C1 segment of cervical spinal cord (tissue), 14 donors: ENCODE results near the gene PACSIN3.
"Not testable (repeated sequence)": the region's sequence is repeated elsewhere in the genome, so short reads cannot be mapped to it uniquely, and the experiment has no call there.

Source experiments
- DNase-seq, 14 donors: peaks; one replicate each; lab custom pipeline; 2025; lab: John Stamatoyannopoulos, UW

Gene PACSIN3

DNA sequence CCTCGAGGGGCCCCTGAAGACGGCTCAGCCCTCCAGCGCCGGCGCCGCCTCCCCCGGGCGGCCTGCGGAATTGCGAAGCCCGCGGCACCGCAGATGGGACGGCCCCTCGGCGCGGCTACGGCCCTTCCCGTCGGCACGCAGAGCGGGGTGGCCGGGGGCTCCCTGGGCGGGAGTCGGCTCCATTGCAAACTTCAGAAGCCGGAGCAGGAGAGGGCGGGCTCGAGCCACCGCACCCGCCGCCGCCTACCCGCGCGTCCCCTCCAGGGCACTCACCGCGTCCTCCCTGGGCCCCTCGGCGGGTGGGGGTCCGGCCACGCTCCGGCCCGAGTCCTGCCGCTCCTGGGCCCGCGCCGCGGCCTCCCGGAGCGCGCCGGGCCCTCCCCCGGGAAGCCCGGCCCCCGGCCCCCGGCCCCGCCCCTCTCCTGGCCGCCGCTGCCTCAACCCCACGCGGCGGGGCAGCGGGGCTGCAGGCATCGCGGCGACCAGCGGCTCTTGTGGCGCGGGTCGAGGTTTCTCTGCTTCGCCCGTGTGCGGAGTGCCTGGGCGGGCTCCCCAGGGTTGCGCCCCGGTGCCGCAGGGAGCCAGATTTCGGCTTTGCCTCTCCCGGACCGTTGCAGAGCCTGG lies at the start of gene PACSIN3:
PACSIN3 (minus strand) TSS at position 359 of the 624 bp plus-strand sequence. CDS start 3,707 bp downstream, outside the sequence.
- DNase-seq, result peak in 6 of 14 donors; percentile 15 to 68 (median 40)

DNA sequence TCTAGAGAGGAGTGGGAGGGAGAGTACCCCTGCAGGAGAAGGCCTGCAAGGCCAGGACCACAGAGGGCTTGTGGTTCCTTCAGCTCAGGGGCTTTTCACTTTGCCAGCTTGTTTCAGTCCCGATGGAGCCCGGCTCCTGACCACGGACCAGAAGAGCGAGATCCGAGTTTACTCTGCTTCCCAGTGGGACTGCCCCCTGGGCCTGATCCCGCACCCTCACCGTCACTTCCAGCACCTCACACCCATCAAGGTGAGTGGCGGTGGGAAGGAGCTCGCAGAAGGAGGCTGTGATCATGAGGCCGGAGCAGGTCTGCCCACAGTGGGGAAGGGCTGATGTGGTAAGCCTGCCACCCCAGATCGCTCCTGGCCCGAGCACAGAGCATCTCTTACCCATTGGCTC lies 48.9 kb upstream of the PACSIN3 start:
- DNase-seq, result peak in 1 of 14 donors; percentile 53

DNA sequence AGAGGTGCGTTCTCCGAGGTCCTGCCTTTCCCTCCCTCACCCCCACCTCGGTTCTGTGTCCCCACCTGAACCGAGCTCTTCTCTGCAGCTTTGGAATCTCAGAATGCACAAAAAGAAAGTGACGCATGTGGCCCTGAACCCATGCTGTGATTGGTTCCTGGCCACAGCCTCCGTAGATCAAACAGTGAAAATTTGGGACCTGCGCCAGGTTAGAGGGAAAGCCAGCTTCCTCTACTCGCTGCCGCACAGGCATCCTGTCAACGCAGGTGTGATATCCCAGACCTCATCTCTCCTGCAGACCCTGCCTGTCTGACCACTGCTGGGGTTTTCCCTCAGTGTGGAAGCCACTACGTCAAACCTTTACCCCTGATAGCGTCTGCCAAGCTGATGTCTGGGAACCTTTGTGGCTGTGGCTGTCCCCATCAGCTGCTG lies 48.5 kb upstream of the PACSIN3 start:
- DNase-seq, result peak in 1 of 14 donors; percentile 66

DNA sequence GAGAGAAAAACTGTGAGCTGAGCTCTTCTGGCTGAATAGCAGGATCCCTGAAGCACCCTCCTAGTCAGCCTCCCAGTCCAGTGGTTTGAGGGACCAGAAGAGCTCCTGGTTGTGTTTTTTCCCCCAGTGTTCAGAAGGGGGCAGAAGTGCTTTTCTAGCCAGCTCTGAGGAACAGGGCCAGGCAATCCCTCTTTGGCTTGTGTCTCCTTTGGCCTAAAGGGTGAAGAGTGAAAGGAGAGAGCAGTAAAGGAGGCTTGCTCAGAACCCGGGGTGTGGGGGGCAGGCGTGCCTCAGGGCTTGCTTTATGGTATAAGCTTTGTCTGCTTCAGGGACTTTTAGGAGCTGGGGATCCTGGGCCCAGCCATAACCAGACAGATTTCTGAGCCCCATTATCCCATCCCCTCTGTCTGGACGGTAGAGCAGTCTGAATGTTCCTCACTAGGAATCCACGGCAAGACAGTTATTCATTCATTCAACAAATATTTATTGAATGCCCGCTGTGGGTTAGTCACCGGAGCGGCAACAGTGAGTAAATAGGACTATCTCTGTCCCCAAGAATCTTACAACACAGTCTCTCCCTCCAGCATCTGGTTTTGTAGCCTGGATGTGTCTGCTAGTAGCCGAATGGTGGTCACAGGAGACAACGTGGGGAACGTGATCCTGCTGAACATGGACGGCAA lies 47.9 kb upstream of the PACSIN3 start:
- peak in 2 of 14 donors; percentile 6 to 33 for DNase-seq

DNA sequence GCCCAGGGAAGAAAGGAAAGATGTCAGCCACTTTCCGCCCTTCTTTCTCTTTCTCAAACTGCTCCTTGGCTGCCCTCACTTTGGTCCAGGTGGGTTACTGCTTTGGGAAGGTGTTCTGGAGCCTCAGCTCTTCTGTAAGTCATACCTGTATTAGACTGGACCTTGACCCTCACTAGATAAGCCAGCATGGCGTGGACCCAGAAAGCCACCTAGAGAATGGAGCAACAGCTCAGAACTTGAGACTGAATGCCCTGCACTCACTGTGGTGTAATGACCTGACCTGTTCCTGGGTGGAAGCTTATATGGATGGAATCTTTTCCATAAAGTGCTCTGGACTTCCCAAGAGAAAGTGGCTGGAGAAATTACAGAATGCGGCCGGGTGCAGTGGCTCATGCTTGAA lies 46.8 kb upstream of the PACSIN3 start:
- DNase-seq, result no peak

DNA sequence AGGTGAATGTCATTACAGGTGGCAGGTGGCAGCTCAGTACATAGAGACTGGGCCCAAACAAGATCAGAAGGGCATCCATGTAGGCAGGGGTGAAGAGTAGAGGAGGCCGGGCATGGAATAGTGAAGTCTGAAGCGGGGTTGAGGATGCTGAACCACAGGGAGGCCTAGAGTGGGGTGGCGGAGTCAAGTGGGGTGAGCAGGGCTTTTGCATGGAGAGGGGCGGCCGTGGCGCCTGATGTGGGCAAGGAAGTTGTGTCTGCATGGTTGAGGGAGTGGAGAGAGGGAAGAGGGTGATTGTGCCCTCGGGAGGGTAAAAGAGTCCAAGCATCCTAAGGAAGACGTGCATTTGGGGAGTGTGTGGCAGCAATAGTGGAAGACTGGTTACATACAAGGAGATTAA lies 42.9 kb upstream of the PACSIN3 start:
- no peak for DNase-seq

DNA sequence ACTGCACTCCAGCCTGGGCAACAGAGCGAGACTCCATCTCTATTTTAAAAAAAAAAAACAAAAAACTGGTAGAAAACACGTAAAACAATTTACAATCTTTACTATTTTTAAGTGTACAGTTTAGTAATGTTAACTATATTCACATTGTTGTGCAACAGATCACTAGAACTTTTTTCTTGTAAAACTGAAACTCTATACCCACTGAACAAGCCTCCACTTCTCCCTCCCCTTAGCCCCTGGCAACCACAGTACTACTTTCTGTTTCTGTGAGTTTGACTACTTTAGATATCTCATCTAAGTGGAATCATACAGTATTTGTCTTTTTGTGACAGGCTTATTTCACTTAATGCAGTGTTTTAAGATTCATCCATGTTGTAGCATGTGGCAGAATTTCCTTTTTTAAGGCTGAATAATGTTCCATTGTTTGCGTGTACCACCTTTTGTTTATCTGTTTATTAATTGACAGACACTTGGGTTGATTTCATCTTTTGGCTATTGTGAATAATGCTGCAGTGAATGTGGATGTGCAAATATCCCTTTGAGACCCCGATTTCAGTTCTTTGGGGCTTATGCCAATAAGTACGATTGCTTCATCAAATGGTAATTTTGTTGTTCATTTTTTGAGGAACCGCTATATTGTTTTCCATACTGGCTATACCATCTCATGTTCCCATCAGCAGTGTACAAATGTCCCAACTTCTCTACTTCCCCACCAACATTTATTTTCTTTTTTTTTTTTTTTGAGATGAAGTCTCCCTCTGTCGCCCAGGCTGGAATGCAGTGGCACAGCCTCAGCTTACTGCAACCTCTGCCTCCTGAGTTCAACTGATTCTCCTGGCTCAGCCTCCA lies 39.5 kb upstream of the PACSIN3 start:
- DNase-seq, result no peak

DNA sequence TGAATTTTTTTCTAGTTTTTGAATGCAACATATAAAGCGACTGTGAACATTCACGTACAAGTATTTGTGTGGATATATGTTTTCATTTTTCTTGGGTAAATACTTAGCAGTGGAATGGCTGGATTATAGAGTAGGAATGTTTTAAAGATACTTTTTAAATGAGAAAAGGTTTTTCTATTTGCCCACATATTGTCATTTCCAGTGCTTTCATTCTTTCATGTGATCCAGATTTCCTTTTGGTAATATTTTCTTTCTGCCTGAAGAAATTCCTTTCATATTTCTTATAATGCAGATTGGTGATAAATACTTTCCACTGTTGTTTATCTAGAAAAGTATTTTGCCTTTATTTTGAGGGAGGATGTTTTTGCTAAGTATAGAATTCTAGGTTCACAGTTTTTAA lies 36.5 kb upstream of the PACSIN3 start:
- DNase-seq, result no peak

DNA sequence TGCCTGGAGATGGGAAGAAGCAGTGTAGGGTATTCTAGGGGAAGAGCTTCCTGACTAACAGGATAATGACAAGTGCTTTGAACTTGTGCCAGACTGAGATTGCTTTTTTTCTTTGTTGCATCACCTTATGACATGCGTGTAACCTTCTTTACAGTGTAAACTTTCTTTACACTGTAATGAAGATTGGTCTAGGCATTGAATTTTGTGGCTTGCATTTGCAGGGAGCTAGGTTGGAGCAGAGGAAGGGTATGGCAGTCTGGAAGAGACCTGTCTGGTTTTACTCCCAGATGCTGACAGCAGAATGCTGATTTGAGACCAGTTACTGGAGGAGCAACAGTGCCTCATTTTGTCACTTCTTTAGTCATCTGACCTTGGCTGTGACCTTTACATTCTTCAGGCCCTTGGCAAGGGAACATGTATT lies 34.2 kb upstream of the PACSIN3 start:
- DNase-seq, result no peak

DNA sequence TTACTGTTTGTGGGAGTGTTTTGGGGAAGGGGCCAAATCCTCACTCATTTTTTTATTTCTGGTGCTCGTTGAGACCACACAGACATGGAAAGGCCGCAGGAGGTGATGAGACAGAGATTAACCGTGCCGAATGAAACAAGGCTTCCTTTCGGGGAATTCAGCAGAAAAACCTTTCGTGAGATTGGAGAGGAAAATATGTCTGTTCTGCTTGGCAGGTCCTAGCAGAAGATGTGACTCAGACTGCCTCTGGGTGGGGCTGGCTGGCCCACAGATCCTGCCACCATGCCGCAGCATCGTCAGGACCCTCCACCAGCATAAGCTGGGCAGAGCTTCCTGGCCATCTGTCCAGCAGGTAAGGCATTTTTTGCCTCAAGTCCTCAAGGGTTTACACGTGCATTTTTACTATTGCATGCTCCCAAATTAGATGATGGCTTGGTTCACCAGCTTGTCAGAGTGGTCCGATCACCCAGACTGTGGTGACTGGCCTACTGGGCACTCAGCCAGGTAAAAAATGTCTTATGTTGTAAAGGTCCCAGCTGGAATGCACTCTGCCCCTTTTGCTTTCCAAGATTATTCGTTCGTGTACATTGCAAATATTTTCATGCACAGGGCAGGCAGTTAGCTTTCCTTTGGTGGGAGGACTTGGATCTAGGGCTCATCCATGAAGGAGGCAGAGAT lies 30.0 kb upstream of the PACSIN3 start:
- DNase-seq, result peak in 4 of 14 donors; percentile 11 to 66 (median 17)

DNA sequence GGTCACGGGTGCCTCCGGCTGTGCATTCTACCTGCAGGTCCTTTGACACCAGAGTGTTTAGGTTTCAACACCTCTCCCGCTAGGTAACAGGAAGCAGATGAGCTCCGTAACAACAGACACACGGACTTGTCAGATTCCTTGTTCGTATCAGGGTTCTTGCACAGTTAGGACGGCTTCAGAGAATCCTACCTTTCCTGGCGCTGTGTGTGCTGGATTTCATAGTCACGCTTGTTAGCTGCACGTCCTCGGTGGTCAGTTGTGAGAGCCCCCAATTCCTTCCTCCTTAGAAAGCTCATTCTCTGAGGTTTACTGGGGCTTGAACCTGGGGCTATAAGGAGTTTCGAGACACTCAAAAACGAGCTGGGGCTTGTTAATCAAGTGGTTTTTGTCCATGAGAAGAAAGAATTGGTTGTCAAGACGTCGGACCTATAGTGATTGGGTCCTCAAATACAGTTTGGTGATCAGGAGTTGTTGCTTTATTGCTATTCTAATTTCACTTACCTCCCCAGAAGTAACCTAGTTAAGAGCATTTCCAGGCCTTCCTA lies 29.2 kb upstream of the PACSIN3 start:
- DNase-seq, result peak in 1 of 14 donors; percentile 44

DNA sequence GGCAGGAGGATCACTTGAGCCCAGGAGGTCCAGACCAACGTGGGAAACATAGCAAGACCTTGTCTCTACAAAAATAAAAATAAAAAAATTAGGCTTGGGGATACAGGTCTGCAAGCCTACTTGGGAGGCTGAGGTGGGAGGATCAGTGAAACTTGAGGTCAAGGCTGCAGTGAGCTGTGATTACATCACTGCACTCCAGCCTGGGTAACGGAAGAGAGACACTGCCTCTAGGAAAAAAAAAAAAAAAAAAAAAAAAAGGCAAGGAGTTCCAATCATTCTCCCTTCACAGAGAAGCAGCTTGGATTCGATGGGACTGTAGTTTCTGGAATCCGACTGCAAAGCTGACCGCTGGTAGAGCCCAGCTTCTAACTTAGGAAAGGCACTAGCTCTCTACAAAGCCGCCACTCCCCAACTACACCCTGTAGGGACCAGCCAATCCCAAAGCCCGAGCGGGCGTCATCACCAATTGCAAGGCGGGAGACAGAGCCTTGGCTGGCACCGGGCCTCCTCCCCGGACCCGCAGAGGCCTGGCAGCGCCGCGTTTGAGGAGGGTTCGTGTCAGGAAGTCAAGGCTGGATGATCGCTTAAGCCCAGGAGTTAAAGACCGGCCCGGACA lies 27.8 kb upstream of the PACSIN3 start:
- peak; percentile 36 to 95 (median 88) for DNase-seq

DNA sequence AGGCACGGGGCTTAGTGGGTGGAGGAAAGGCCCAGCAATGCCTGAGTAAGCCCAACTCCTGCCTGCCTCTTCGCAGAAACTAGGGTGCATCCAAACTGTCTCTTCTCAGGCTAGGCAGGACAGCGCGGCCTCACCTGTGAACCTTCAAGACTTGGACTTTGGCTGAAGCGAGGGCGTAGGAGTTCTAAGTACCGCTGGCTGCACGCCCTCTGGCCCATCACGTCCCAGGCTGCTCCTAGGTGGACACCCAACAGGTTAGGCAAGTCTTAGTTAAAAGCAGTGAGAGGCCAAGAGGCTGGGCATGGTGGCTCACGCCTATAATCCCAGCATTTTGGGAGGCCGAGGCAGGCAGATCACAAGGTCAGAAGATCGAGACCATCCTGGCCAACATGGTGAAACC lies 26.7 kb upstream of the PACSIN3 start:
- no peak for DNase-seq

DNA sequence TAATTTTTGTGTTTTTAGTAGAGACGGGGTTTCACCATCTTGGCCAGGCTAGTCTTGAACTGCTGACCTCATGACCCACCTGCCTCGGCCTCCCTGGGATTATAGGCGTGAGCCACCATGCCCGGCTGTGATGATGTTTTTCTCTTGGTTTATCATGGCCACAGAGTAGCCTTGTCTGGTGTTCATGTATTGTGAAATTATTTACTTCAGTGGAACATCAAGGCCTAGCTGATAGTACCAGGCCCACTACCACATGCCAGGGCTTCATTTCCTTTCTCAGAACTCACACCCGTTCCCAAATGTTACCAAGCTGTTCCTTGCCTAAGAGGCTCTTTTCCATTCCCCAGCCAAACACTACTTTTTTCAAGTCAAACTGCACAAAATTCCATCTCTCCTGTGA lies 22.4 kb upstream of the PACSIN3 start:
- DNase-seq, result no peak

DNA sequence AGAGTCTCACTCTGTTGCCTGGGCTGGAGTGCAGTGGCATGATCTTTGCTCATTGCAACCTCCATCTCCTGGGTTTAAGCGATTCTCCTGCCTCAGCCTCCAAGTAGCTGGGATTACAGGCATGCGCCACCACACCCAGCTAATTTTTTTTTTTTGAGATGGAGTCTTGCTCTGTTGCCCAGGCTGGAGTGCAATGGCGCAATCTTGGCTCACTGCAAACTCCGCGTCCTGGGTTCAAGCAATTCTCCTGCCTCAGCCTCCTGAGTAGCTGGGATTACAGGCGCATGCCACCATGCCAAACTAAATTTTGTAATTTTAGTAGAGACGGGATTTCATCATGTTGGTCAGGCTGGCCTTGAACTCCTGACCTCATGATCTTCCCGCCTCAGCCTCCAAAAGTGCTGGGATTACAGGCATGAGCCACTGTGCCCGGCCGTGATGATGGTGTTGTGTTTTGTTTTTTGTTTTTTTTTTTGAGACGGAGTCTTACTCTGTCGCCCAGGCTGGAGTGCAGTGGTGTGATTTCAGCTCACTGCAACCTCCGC lies 21.8 kb upstream of the PACSIN3 start:
- DNase-seq, result not testable (repeated sequence)

DNA sequence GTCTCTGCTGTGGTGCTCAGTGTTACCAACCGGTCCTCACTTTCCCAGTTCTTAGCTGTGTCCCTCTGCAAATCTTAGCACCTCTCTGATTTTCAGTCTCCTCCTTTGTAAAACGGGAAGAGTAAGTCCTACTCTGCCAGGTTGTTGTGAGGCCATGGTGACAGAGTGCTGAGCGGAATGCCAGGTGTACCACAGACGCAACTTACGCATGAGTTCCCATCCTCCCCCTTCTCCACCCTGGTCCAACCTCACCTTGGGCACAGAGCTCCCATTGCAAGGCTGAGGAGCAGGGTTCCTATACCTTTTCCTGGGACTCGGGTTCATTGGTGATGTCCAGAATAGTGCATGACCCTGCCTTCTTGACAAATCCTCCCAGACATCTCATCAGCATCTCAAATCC lies 21.2 kb upstream of the PACSIN3 start:
- DNase-seq, result no peak

DNA sequence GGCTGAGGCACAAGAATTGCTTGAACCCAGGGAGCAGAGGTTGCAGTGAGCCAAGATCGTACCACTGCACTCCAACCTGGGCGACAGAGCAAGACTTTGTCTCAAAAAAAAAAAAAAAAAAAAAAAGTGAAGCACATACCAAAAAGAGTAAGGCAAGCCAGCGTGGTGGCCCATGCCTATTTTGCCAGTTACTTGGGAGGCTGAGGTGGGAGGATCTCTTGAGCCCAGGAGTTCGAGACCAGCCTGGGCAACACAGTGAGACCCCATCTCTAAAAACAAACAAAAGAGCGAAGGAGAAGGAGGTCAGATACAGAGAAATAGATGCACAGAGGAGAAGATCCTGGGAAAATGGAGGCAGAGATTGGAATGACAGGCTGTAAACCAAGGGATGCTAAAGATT lies 20.3 kb upstream of the PACSIN3 start:
- DNase-seq, result not testable (repeated sequence)

DNA sequence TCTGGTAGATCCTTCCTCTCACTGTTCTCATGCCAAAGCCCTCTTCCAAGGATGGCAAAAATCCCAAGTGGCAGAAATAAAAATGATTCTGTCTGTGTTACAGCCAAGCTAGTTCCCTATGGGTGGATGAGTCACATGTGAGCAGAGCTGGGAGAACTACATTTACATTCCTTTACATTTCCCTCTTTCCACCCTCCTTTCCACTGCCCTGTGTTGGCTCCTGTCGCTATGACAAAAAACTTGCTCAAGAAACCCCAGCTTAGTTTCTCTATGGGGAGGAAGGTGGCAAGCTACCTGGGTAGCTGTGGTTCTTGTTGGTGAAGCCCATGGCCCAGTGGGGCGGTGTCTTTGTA lies 18.4 kb upstream of the PACSIN3 start:
- no peak for DNase-seq

DNA sequence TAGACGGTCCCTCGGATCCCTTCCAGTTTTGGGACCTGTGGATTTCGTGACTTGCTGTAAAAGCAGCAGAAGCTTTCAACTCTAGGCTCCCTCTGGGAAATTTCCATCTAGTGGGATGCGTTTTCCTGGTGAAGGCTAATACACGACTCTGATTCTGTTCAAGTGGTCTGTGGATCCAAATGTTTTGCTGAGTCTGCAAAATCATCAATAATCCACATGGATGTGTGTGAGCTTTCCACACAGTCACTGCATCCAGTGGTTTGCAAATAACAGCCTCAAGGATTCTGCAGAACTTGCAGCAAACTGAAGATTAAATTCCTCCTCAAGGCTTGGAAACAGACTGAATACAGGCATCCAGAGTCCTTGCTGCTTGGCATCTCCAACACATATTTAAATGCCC lies 16.3 kb upstream of the PACSIN3 start:
- DNase-seq, result no peak

DNA sequence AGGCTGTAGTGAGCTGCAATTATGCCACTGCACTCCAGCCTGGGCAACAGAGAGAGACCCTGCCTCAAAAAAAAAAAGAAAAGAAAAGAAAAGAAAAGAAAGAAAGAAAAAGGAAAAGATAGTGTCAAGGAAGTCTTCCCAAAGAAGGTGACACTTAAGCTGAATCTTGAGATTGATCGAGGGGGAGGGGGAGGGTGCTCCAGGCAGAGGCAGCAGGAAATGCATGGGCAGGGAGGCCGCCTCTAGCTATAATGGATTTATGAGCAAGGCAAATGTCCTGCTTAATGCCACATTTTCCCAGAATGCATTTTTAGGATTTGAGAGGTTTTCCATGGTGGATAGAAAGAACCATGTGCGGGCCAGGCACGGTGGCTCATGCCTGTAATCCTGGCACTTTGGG lies 14.8 kb upstream of the PACSIN3 start:
- no peak for DNase-seq

DNA sequence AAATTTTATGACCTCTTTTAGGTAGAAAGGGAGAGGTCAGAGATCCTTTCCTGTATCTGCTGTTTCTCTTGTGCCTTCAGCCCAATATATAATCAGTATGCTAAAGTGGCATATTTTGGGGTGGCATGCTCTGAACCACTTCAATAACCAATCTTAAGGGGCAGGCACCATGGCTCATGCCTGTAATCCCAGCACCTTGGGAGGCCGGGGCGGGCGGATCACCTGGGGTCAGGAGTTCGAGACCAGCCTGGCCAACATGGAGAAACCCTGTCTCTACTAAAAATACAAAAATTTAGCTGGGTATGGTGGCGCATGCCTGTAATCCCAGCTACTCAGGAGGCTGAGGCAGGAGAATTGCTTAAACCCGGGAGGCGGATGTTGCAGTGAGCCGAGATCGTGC lies 11.9 kb upstream of the PACSIN3 start:
- DNase-seq, result not testable (repeated sequence)
